Heart right ventricle (tissue), 16 donors: ENCODE data around the gene MAPKAPK2. TPM values are rescaled to one million over a fixed set of nuclear protein-coding genes. Genes with fewer than 3 reads are reported as not detected.

Source experiments
- ATAC-seq, 8 donors: fragments of 200-7000 bp; cut with Tn5 transposase; one replicate each; pipeline ENCODE4 v1.9.1; 2020; ENCODE audit warnings: mild to moderate bottlenecking in 8 of 8, moderate library complexity in 8 of 8, moderate number of reproducible peaks in 1 of 8
- DNase-seq, 2 donors: peaks; one replicate each; pipeline ENCODE4 v3.0.0-alpha.2; 2020
- H3K27ac ChIP-seq, 10 donors: fragments of 200-600 bp; sonication (generic) in 2 of 10; one replicate each; pipeline versions ENCODE4 v1.5.0 to v1.8.0; 2020 to 2022; ENCODE audit warnings: mild to moderate bottlenecking in 3 of 10
- H3K27me3 ChIP-seq, 7 donors: fragments of 200-600 bp; one replicate each; pipeline ENCODE4 v1.8.0; 2021 to 2022; ENCODE audit warnings: mild to moderate bottlenecking in 2 of 7
- H3K36me3 ChIP-seq, 9 donors: fragments of 200-600 bp; sonication (generic) in 1 of 9; one replicate each; pipeline versions ENCODE4 v1.5.0 to v1.8.0; 2020 to 2022; ENCODE audit warnings: mild to moderate bottlenecking in 2 of 9
- H3K4me1 ChIP-seq, 9 donors: fragments of 200-600 bp; sonication (generic) in 1 of 9; one replicate each; pipeline versions ENCODE4 v1.5.0 to v1.8.0; 2020 to 2022; ENCODE audit warnings: mild to moderate bottlenecking in 4 of 9
- H3K4me3 ChIP-seq, 10 donors: fragments of 200-600 bp; sonication (generic) in 2 of 10; one replicate each; pipeline versions ENCODE4 v1.5.0 to v1.8.0; 2020 to 2022; ENCODE audit warnings: mild to moderate bottlenecking in 7 of 10, moderate library complexity in 2 of 10
- H3K9me3 ChIP-seq, 11 donors: fragments of 200-600 bp in 10 of 11; sonication (generic) in 2 of 11; one replicate each; pipeline versions ENCODE4 v1.5.0 to v1.8.0; 2013 to 2022; ENCODE audit warnings: mild to moderate bottlenecking in 2 of 11, control low read depth in 1 of 11, moderate library complexity in 1 of 11
- CTCF ChIP-seq, 9 donors: fragments of 200-600 bp; sonication (generic) in 2 of 9; IDR thresholded peaks; one replicate each; pipeline versions ENCODE4 v1.5.0 to v1.8.0; 2021 to 2022; ENCODE audit warnings: antibody characterized with exemption in 9 of 9, mild to moderate bottlenecking in 5 of 9, moderate library complexity in 1 of 9
- WGBS, 2 donors: extraction: QIAGEN DNeasy Blood & Tissue Kit; methylation state at CpG; one replicate each; pipeline ENCODE4 v1.1.7; 2013; ENCODE audit warnings: inconsistent platforms in 1 of 2; 5-methylcytosine and 5-hydroxymethylcytosine counted together
- intact Hi-C, 10 donors: fragments of 100-400 bp; cut with DNase I; formaldehyde crosslinking; loops; one replicate each; pipeline versions ENCODE4 v1.11.1 to v1.14.2; 2022
- polyA plus RNA-seq, 2 donors: library from polyadenylated mRNA; stranded (reverse); fragments of 200-250 nt; gene quantifications; one replicate each; pipeline ENCODE4 v1.2.3, GENCODE V29; 2013
- total RNA-seq, 10 donors: library from RNA; stranded (reverse); fragmentation: NEBNext Ultra II Directional in 3 of 10; extraction: Animal tissue kit (Norgen Biotek cat#: 25700) in 3 of 10; gene quantifications; one replicate each; pipeline versions ENCODE4 v1.2.1 to v1.2.4, GENCODE V29; 2021 to 2023
- donor health status: Arrhythmogenic right ventricular cardiomyopathy.
- donor health status: ischemic (EF 13 %, LVEDD 7.1; RV severe dilation, severe dysfunction).
- donor health status: healthy with polysubstance abuse.
- donor health status: DM: no; HTN: yes; CAD: no.
- donor health status: DM: no; HTN: no; CAD: no.
- donor health status: ischemic (EF 25% LVEDD 6.9; RV normal size, moderate dysfunction).
- donor health status: ischemic (EF 25% LVEDD 5.7; RV mildly dilated, moderate dysfunction).
- donor health status: healthy.
- donor health status: DM: yes; HTN: yes; CAD: no.
- donor health status: Ischemic cardiomyopathy.
- donor health status: ischemic (EF 35%, LVEDD 5.7; RV mildly dilated, moderate dysfunction).
- donor health status: nonischemic (EF 11% LVEDD 7.7; RV severe dilation, severe dysfunction).
- donor health status: DM: yes; HTN: yes; CAD: no.
- donor health status: PGD.
- donor health status: ischemic (EF 29% LVEDD 5.4; RV normal size, mild dysfunction).
- donor health status: nonischemic (EF 23%, LVEDD 6.1; RV moderate dilation, normal function).

MAPKAPK2 gene
- total and polyA plus RNA-seq, 12 donors, result 101 to 323 (median 219) TPM

- no peaks in the 10 kb centered on the region for H3K9me3 ChIP-seq
- H3K4me1 ChIP-seq, result peaks cover 19 to 97% (median 92%) of the 10 kb centered on the region in 9 donors
- H3K27me3 ChIP-seq, result no peaks in the 10 kb centered on the region
- intact Hi-C loops, result no loop called here
- H3K4me3 ChIP-seq, result no peak overlapping the region
- no peak for TF ChIP-seq CTCF (IDR thresholded peaks at IDR 0.05)
- H3K27ac ChIP-seq, result peak overlapping the region in 8 of 10 donors; percentile 6 to 75 (median 58)
- 59 to 64% methylated on average over 4 of the region's 4 CpGs for WGBS, 2 donors
- ATAC-seq, result no peak
- H3K36me3 ChIP-seq, result no peaks in the 10 kb centered on the region
- DNase-seq, result no peak
Measured at GRCh38 chr1:206715120-206715519, 30.4 kb downstream of the MAPKAPK2 start.

- ATAC-seq (no peak), DNase-seq (no peak)
- TF ChIP-seq CTCF (IDR thresholded peaks at IDR 0.05), result no peak
- no peaks in the 10 kb centered on the region for H3K9me3 ChIP-seq
- WGBS, 2 donors, result 74 to 80% methylated on average over 3 of the region's 3 CpGs
- no peaks in the 10 kb centered on the region for H3K27me3 ChIP-seq
- no peaks in the 10 kb centered on the region for H3K36me3 ChIP-seq
- peak overlapping the region in 8 of 10 donors; percentile 47 to 75 (median 58) for H3K27ac ChIP-seq
- intact Hi-C loops, result no loop called here
- H3K4me3 ChIP-seq, result no peak overlapping the region
- peaks cover 21 to 97% (median 92%) of the 10 kb centered on the region in 9 donors for H3K4me1 ChIP-seq
Measured at GRCh38 chr1:206715552-206716158, 30.9 kb downstream of the MAPKAPK2 start.

- no peak overlapping the region for H3K4me3 ChIP-seq
- H3K36me3 ChIP-seq, result no peaks in the 10 kb centered on the region
- peak overlapping the region in 9 of 10 donors; percentile 47 to 75 (median 61) for H3K27ac ChIP-seq
- ATAC-seq (peak in 3 of 8 donors; percentile 9 to 26 (median 18)), DNase-seq (no peak)
- peaks cover 21 to 97% (median 95%) of the 10 kb centered on the region in 9 donors for H3K4me1 ChIP-seq
- WGBS, 2 donors, result 54 to 67% methylated on average over 11 of the region's 11 CpGs
- TF ChIP-seq CTCF (IDR thresholded peaks at IDR 0.05), result no peak
- no peaks in the 10 kb centered on the region for H3K9me3 ChIP-seq
- no peaks in the 10 kb centered on the region for H3K27me3 ChIP-seq
- intact Hi-C loops, result no loop called here
Measured at GRCh38 chr1:206716159-206716869, 31.6 kb downstream of the MAPKAPK2 start.

GRCh38 chr1:206716870-206717673 is 32.4 kb downstream of the MAPKAPK2 start:
- ATAC-seq (peak in 2 of 8 donors; percentile 17 to 21), DNase-seq (no peak)
- no peak for TF ChIP-seq CTCF (IDR thresholded peaks at IDR 0.05)
- Histone ChIP-seq H3K4me1 (peaks cover 21 to 97% (median 95%) of the 10 kb centered on the region in 9 donors), H3K27ac (peak overlapping the region in 9 of 10 donors; percentile 47 to 75 (median 61)), H3K9me3 (no peaks in the 10 kb centered on the region), H3K27me3 (no peaks in the 10 kb centered on the region), H3K4me3 (no peak overlapping the region), H3K36me3 (no peaks in the 10 kb centered on the region)
- intact Hi-C loops, result no loop called here
- 57 to 62% methylated on average over 8 of the region's 8 CpGs for WGBS, 2 donors
